GM19372 (cell line): ENCODE data around the gene DOCK8.
A peak's percentile ranks its signal among the peaks of the same experiment; 100 is the strongest.

Experiments used
- ATAC-seq: cut with Tn5 transposase; IDR thresholded peaks from one replicate; pipeline ENCODE4 v1.9.1; 2021; ENCODE audit warnings: mild to moderate bottlenecking, low read depth, moderate library complexity; ENCODE audit not compliant: unreplicated experiment

The DOCK8 gene

DNA sequence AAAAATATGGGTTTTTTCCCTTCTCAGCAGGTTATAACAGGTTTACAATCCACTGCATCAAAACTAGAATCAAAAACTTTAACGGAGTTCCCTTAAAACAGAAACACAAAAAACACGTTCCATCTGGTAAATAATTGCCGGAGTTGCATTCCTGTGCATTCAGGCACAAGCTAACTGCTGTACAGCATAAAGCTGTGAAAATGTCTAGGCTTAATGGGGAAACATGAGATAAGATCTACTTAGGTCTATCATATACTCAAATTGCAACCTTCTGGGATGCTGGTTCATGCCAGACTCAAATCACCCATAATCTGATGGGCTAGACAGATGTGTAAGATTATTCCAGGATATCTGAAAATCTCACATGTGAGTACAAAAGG is 265.3 kb downstream of the DOCK8 start:
- ATAC-seq, result no peak

DNA sequence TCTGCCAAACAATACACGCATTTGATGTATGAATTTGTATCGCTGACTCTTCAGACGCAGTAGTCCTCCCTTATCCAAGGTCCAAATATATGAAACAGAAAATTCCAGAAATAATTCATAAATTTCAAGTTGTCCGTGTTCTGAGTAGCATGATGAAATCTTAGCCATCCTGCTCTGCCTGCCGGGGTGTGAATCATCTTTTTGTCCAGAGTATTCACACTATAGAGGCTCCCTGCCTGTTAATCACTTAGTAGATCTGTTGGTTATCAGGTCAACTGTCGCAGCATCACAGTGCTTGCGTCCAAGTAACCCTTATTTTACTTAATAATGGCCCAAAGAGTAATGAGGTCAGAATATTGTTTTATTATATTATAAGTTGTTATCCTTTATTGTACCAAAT is 268.1 kb downstream of the DOCK8 start:
- ATAC-seq, result no peak

DNA sequence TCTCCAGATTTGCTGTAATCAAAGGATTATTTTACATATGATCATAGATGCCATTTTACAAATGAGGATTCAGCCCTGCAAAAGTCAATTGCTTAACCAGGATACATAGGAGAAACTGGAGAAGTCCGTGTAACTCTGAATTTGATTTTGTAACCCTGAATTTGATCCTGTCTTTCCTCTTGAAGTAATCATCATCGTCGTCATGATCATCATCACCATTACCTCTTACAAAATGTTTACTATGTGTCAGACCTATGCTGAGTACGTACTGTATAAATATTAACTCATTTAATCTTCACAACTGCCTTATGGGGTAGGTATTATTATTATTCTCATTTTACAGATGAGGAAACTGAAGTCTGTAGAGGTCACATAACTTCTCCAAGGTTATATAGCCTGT is 271.5 kb downstream of the DOCK8 start:
- ATAC-seq, result no peak

DNA sequence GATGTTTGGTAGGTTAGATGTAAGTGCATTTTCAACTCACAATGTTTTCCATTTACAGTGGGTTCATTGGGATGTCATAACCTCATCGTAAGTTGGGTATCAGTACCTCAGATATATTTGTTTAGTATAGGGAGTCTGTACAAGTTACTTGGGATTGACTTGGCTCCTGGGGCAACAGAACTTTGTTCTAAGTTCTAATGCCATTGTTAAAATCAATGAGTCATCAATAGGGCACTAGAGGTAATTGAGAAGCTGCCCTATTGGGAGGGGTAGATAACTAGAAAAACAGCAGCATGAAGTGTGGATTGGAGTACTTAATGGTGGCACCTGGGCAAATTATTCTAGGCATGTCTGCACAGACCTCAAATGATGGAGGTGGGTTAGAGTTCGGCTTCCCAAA is 272.8 kb downstream of the DOCK8 start:
- ATAC-seq, result no peak

DNA sequence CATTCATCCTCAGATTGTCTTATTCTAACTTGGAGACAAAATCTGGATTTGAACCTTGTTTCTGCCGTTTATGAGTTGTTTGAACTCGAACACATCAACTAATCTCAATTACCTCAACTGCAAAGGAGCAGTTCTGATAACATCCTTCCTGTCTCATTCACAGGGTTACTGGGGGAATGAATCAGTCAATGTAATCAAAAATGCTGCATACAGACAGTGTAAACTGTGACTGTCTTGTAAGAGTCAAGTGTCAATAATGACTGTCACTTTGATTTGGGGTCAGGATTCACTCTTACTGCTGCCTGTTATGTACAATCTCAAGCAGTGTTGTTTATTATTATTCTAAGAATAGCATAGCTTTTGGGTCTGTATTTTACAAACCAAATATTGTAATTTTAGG is 273.8 kb downstream of the DOCK8 start:
- ATAC-seq, result no peak

DNA sequence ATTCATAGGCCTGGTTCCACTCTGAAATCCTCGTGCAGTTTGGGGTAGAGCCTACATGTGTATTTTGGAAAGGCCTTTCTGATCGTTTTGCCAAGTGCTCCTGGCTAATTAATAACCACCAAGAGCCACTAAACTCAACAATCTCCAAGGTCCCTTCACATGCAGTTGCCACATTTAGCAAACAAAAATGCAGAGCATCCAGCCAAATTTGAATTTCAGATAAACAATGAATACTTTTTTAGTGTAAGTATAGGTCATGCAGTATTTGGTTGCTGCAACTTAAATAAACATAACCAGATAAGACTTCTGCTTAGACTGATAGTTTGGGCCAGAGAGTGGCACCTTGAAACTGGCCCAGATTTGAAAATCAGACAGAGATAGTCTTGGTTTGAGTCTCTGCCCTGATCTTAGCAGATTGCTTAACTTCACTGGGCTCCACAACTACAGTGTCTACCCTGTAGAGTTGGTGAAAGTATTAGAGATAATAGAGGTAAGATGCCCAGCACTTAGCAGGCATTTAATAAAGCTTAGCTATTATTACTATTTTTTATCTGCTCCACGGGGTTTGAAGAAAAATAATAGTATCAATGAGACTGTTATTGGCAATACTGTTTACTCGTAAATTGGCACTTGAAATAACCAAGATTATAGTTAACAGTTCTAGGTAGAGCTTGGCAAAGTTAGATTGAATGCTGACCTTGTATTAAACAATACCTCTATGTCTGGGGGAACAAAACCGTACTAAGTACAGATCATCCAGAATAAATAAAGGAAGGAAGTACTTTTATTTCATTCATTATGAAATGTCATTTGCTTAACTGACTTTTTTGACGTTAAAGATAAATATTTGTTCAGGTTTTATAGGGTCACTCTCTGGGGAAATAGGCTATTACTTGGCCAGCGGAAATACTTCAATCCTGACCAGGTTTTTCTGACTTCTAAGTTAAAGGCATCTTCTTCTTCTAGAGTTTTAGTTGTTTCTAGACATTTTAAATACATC is 274.8 kb downstream of the DOCK8 start:
- ATAC-seq, result no peak

DNA sequence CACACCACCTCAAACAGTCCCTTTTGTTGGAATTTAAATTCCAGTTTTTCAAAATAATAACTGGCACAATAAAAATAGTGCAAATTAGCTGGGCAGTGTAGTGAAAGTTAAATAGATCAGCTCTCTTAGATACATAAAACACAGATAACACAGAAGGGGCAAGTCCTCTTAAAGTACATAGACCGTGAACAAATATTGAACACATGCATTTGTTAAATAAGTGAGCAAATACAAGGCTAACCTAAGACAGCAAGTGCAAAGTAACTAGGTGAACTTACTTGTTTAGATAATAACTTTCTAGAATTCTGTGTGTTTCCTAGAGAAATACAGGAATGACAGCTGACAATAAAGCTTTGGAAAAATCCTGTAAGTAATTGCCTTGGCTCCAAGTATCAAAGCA is 280.1 kb downstream of the DOCK8 start:
- ATAC-seq, result no peak

DNA sequence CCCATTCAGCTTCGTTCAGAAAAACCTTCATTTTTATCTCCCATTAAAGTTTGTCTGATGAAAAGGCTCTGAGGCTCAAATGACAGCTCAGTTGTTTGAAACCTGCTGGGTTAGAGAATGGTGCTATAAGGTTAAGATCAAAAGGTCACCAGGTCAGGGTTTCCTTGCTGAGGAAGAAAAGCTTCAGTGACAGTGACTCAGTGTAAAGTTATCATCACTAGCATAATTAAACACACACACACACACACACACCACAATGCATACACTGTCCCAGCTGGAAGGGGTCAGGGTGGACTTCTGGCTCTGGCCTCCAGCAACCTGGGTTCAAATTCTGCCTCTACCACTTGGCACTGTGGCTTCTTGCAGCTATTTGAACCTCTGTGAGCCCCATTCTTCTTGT is 281.1 kb downstream of the DOCK8 start:
- no peak for ATAC-seq

DNA sequence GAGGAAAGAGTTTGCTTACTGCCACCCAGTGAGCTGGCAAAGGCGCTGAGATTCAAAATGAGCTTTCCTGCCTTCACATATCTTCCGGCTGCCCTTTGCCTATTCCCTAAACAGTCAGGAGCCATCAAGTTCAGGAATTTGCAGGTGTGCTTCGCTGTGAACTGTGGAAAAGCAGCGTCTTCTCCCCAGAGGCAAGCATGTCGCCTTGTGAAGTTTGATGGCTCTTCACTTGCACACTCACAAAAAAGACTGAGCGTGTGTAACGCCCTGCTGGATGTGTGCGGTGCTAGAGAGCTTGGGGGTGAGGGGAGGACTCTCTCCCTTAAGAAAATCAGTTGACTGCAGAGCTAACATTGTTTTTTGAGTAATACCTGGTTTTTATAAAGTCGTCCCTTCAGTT is 288.7 kb downstream of the DOCK8 start:
- ATAC-seq, result no peak

DNA sequence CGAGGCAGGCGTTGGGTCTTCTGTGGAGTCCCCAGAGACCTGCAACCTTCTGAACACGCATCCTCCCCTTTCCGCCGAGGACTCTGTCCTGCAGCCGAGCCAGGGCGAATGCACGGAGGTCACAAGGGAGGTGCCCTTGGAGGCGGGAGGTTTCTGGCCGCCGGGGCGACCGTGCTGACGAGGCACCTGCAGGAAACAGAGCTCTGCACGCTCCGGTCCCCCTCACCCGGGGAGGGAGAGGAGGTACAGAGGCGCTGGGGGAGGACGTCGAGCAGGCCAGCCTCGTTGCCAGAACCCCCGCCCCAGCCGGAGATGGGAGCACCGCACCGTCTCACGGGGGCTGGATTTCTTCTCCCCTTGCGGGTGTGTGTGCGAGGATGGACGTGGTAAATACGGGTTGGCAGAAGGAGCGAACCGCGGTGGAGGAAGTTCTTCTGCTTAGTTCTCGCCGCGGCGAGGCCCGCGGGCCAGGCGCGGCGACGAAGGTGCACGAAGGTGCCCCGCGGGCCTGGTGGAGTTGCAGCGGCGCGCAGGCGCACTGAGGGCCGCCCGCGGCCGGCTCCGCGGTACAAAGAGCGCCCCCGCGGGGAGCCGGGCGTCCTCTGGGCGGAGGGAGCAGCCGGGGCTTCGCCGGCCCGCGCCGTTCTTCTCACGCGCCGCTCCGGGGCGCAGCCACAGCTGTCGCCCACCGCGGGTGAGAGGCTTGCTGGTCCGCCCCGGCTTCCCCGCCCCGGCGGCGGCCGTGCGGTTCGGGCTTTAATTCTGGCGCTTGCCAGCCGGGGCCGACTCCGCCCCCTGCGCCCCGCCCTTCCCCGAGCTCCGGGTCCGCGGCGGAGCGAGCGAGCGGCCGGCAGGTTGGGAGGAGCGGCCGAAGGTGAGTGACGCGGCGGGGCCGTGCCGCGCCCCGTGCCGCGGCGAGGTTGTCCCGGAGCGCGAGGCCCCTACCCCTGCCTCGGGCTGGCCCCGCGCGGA is 289.5 kb downstream of the DOCK8 start, which contains the start of gene KANK1:
Gene KANK1 (plus strand): TSS at position 815 of the 972 bp plus-strand sequence.
- ATAC-seq, result peak; percentile 82

DNA sequence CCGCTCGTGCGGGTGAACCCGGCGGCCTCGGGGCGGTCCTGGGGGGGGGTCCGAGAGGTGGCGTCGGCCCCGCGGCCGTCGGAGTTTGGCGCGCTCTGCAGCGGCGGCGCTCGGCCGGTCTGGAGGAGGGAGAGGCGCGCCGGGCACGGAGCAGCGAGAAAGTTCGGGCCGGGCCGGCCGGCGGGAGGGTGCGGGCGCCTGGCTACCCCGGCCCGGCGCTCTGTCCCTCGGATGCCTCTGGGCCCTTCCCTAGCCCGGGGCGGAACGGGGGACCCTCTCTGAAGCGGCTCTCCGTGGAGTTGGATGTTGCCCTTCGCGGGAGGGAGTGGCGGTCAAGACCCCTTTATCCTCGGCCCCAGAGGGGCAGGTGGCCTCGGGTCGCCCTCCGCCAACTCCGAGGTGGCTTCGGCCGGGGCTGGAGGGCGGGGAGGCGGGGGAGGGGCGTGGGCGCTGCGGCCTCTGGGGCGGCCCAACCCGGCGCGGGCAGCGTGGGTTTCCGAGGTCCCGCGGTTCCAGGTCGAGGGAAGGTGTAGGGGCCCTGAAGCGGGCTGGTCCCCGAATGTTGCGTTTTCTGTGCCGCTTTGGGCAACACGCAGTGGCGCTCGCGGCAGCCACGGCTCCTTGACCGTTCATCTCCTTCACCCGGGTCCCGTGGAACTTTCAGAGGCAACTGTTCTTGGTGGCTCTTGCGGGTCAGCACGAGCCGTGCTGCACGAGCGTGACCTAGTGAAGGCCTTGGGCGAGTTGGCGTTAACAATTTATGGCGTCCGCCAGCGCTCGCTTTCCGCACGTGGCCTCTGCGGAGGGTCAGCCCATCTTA is 290.5 kb downstream of the DOCK8 start:
- ATAC-seq, result peak; percentile 19

DNA sequence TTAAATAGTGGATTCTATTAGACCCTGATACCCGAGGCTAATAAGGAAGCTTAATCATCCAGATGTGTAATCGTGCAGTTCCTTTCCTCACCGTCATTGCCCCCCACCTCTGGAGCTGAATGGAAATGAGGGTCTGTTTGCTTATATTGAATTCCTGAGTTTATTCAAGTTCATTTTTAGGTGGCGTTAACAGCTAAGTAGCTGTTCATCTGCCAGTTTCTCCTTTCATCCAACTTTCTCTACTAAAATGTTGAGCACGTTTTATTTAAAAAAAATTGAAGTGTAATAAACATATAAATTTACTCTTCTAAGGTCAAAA is 291.0 kb downstream of the DOCK8 start:
- no peak for ATAC-seq

DNA sequence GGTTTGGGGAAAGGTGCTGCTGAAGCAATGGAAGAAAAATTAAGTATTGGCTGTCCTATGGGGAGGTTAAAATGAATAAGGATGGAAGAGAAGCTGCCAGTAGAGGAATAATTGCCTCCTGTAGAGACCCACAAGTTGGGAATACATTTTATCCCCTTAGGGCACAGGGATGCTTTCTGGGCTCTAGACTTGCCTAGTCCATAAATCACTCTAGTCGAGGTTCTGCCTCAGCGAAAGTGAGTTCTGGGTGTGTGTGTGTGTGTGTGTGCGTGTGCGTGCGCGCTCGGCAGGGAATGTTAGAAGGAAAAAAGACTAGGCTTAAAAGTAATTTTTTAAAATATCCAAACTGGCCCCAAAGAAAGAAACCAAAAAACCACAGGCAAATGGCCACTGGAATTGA is 291.6 kb downstream of the DOCK8 start:
- no peak for ATAC-seq

DNA sequence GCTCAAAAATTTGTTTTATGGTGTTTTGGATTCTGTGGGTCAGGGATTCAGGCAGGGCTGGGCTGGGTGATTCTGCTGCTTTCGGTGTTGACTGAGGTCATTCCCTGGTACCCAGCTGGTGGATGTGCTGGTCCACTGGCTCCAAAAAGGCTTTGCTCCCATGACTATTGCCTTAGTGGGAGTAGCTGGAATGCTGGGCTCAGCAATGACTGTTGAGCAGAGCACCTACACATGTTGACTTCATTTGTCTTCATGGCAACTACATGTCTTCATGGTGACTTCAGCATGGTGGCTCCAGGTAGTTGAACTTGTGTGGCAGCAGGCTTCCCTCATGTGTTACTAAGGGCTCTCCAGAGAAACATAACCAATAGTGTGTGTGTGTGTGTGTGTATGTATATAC is 297.2 kb downstream of the DOCK8 start:
- ATAC-seq, result no peak

DNA sequence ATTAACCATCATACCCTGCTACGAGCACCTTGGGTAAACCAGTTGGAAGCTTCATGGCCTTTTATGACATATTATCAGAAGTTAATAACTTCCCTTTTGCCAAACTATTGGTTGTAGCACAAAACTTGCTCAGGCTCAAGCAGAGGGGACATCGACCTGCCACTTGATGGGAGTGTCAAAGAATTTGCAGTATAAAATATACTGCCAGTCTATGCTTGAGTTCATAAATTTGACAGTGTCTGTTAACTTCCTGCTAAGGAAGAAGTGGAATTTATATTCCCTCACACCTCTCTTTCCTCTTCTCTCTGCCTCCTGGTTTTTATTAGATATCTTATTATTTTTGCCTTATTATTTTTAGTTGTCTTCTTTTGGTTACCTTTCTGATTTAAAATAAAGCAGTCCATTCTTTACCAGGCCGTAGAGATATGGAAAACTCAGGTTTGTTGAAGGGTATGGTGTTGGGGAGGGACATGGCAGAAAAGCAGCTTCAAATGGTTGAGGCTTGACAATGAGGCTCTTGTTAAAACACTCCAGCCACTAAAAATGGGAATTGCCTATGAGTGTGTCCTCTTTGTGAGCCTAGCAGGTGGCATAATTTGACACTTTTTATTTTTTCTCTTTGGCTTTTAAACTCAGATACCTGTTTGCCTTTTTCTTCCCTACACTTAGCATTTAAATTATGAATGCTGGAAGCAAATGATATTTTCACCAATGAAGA is 298.0 kb downstream of the DOCK8 start:
- ATAC-seq, result no peak
